ENCODE data around the gene NAIF1. TPM values are rescaled to one million over a fixed set of nuclear protein-coding genes. Genes with fewer than 3 reads are reported as not detected.

NAIF1 gene
- total RNA-seq, 1 donor from 2014 or later: 8.8 TPM

GRCh38 chr9:128034821-128035652 is 32.1 kb downstream of the NAIF1 start:
- no peaks in the 10 kb centered on the region for H3K36me3 Mint-ChIP-seq (ENCODE audit: low read depth)
- no peaks in the 10 kb centered on the region for H3K9me3 Mint-ChIP-seq (ENCODE audit: low read depth)
- no peak overlapping the region for H3K4me3 Mint-ChIP-seq (ENCODE audit: unreplicated experiment)
- H3K4me1 Mint-ChIP-seq (ENCODE audit: low read depth): peaks cover 3% of the 10 kb centered on the region
- no peaks in the 10 kb centered on the region for H3K27me3 Mint-ChIP-seq (ENCODE audit: low read depth)
- no peak overlapping the region for H3K27ac Mint-ChIP-seq (ENCODE audit: unreplicated experiment)
- TF ChIP-seq CTCF (IDR thresholded peaks at IDR 0.05): peak; percentile 86
- no peak for DNase-seq (ENCODE audit: low spot score)

- Mint-ChIP-seq H3K27me3 (ENCODE audit: low read depth) (no peaks in the 10 kb centered on the region), H3K27ac (ENCODE audit: unreplicated experiment) (no peak overlapping the region), H3K4me1 (ENCODE audit: low read depth) (peaks cover 6% of the 10 kb centered on the region), H3K36me3 (ENCODE audit: low read depth) (no peaks in the 10 kb centered on the region), H3K4me3 (ENCODE audit: unreplicated experiment) (no peak overlapping the region), H3K9me3 (ENCODE audit: low read depth) (no peaks in the 10 kb centered on the region)
- no peak for DNase-seq (ENCODE audit: low spot score)
- TF ChIP-seq CTCF (IDR thresholded peaks at IDR 0.05): no peak
These were observed 33.5 kb downstream of the NAIF1 start for GRCh38 chr9:128033609-128034008.

- H3K27ac Mint-ChIP-seq (ENCODE audit: unreplicated experiment): no peak overlapping the region
- H3K4me3 Mint-ChIP-seq (ENCODE audit: unreplicated experiment): no peak overlapping the region
- H3K4me1 Mint-ChIP-seq (ENCODE audit: low read depth): peaks cover 22% of the 10 kb centered on the region
- TF ChIP-seq CTCF (IDR thresholded peaks at IDR 0.05): no peak
- DNase-seq (ENCODE audit: low spot score): no peak
- H3K27me3 Mint-ChIP-seq (ENCODE audit: low read depth): no peaks in the 10 kb centered on the region
- no peaks in the 10 kb centered on the region for H3K9me3 Mint-ChIP-seq (ENCODE audit: low read depth)
- no peaks in the 10 kb centered on the region for H3K36me3 Mint-ChIP-seq (ENCODE audit: low read depth)
These were observed 39.4 kb downstream of the NAIF1 start for GRCh38 chr9:128027705-128028104.

GRCh38 chr9:128026773-128027541 is 40.2 kb downstream of the NAIF1 start:
- DNase-seq (ENCODE audit: low spot score): no peak
- TF ChIP-seq CTCF (IDR thresholded peaks at IDR 0.05): no peak
- peaks cover 23% of the 10 kb centered on the region for H3K4me1 Mint-ChIP-seq (ENCODE audit: low read depth)
- no peaks in the 10 kb centered on the region for H3K9me3 Mint-ChIP-seq (ENCODE audit: low read depth)
- no peaks in the 10 kb centered on the region for H3K27me3 Mint-ChIP-seq (ENCODE audit: low read depth)
- no peak overlapping the region for H3K4me3 Mint-ChIP-seq (ENCODE audit: unreplicated experiment)
- H3K36me3 Mint-ChIP-seq (ENCODE audit: low read depth): no peaks in the 10 kb centered on the region
- no peak overlapping the region for H3K27ac Mint-ChIP-seq (ENCODE audit: unreplicated experiment)

- Mint-ChIP-seq H3K9me3 (ENCODE audit: low read depth) (no peaks in the 10 kb centered on the region), H3K4me1 (ENCODE audit: low read depth) (peaks cover 23% of the 10 kb centered on the region), H3K36me3 (ENCODE audit: low read depth) (no peaks in the 10 kb centered on the region), H3K27me3 (ENCODE audit: low read depth) (no peaks in the 10 kb centered on the region), H3K27ac (ENCODE audit: unreplicated experiment) (no peak overlapping the region), H3K4me3 (ENCODE audit: unreplicated experiment) (no peak overlapping the region)
- DNase-seq (ENCODE audit: low spot score): no peak
- TF ChIP-seq CTCF (IDR thresholded peaks at IDR 0.05): no peak
These were observed 40.8 kb downstream of the NAIF1 start for GRCh38 chr9:128026255-128026772.

Measured in chondrocyte (in vitro differentiated cells).